ENCODE data around the gene PTPRN2.

DNA sequence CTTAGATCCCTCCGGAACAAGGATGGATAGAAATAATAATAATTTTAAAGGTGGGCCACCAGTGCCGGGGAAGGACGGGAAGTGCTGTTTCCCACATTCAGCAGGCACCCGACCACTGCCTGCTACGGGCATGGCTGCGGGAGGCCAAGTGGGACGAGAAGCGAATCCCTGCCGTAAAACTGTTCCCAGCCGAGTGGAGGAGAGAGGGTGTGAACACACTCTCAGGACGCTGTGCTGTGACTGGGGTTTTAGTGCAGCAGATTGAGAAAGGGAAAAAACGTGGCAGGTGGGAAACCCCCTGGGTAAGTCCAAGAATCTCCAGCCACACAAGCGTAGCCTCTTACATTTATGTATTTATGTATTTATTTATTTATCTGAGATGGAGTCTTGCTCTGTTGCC, 1092.0 kb downstream of the PTPRN2 start:
- TF ChIP-seq CTCF (IDR thresholded peaks at IDR 0.05) (no peak), POLR2A (IDR thresholded peaks at IDR 0.05) (no peak)
